Transverse colon (tissue), 4 donors: ENCODE measurements around the gene LRRC4C. TPM values are rescaled to one million over a fixed set of nuclear protein-coding genes. Genes with fewer than 3 reads are reported as not detected.

Experiments used
- DNase-seq: peaks from one replicate; pipeline ENCODE4 v3.0.0-alpha.2; 2019
- H3K27ac ChIP-seq, 4 donors: fragments of 200-600 bp; sonication (generic); 2 replicates each; pipeline ENCODE4 v1.5.1; 2016 to 2018; ENCODE audit warnings: inconsistent platforms in 4 of 4
- H3K27me3 ChIP-seq: fragments of 200-600 bp; sonication (generic); 2 replicates; pipeline ENCODE4 v1.5.1; 2017; ENCODE audit warnings: inconsistent platforms
- H3K36me3 ChIP-seq, 4 donors: fragments of 200-600 bp; sonication (generic); 2 replicates each; pipeline ENCODE4 v1.5.1; 2017 to 2019; ENCODE audit warnings: inconsistent platforms in 4 of 4
- H3K4me1 ChIP-seq, 4 donors: fragments of 200-600 bp; sonication (generic); 2 replicates each; pipeline ENCODE4 v1.5.1; 2017 to 2020; ENCODE audit warnings: inconsistent platforms in 4 of 4
- H3K4me3 ChIP-seq, 4 donors: fragments of 200-600 bp; sonication (generic); 1 replicate in 1 of 4; 2 replicates in 3 of 4; pipeline versions ENCODE4 v1.5.1 to v1.6.1; 2017 to 2019; ENCODE audit warnings: inconsistent platforms in 4 of 4
- H3K9me3 ChIP-seq, 2 donors: fragments of 200-600 bp; sonication (generic); 2 replicates each; pipeline ENCODE4 v1.5.1; 2017 to 2019; ENCODE audit warnings: inconsistent platforms in 2 of 2
- EP300 ChIP-seq: sonication (generic); formaldehyde crosslinking; IDR thresholded peaks from one replicate; pipeline ENCODE4 v1.6.1; 2017; ENCODE audit warnings: antibody characterized with exemption, low read depth
- POLR2A ChIP-seq: fragments of 450-650 bp; IDR thresholded peaks from one replicate; pipeline ENCODE4 v1.6.1; 2016; ENCODE audit warnings: antibody characterized with exemption, mild to moderate bottlenecking, moderate library complexity
- POLR2AphosphoS5 ChIP-seq, 3 donors: sonication (generic); formaldehyde crosslinking; IDR thresholded peaks; one replicate each; pipeline ENCODE4 v1.6.1; 2016; ENCODE audit warnings: antibody characterized with exemption in 3 of 3
- WGBS, 2 donors: methylation state at CpG; one replicate each; pipeline ENCODE4 v1.1.5; 2018; ENCODE audit warnings: low coverage in 1 of 2; 5-methylcytosine and 5-hydroxymethylcytosine counted together
- in situ Hi-C, 4 donors: fragments of 200-750 bp; cut with MboI; loops; one replicate each; pipeline versions ENCODE4 v1.15.0 to v1.15.1; 2017; ENCODE audit warnings: low sequenced_read_pairs in 3 of 4, low pct_ligation_motif_present in 1 of 4, low pct_unique_long_range_greater_than_20kb in 1 of 4
- intact Hi-C: fragments of 100-400 bp; cut with DNase I; formaldehyde crosslinking; loops from one replicate; pipeline ENCODE4 v1.15.1; 2023; ENCODE audit warnings: low total_unique reads
- total RNA-seq, 4 donors: library from RNA; depleted of rRNA; stranded (reverse); fragments of >200 nt; gene quantifications; one replicate each; pipeline ENCODE4 v1.1.0, GENCODE V29; 2016
- TF ChIP-seq, protein P1 (sequence below), 5 experiments: fragments of 200-600 bp in 3 of 5; fragments of 450-650 bp in 2 of 5; sonication (generic) in 3 of 5; IDR thresholded peaks; 1 replicate in 2 of 5; 2 replicates in 3 of 5; pipeline ENCODE4 v1.5.1; 2016 to 2017; ENCODE audit warnings: antibody characterized with exemption in 5 of 5, inconsistent platforms in 3 of 5, mild to moderate bottlenecking in 2 of 5, moderate library complexity in 1 of 5

The LRRC4C gene
- total RNA-seq, 4 donors from 2014 or later: 0.55 to 1.9 (median 0.64) TPM; not detected in 1

DNA sequence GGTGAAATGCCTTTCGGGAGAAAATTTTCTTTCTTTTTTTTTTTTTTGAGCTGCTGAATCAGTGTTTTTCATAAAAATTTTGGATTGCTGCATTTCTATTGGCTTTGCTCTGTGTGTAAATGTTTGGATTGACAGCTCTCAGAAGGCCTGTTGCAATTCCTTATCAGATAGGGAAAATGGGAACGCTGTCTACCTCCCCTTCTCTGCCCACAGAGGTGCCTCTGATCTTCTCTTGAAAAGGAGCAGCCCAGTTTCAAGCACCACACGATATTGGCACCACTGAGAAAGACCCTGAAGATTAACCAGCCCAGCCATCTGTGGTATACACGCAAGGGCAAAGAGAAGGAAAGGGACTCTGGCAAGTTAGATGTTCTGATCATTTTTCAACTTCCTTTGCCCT, 1272.2 kb downstream of the LRRC4C start:
- Histone ChIP-seq H3K4me3 (no peak overlapping the region), H3K36me3 (no peaks in the 10 kb centered on the region), H3K27ac (no peak overlapping the region), H3K27me3 (no peaks in the 10 kb centered on the region), H3K4me1 (no peaks in the 10 kb centered on the region), H3K9me3 (no peaks in the 10 kb centered on the region)
- DNase-seq: no peak
- TF ChIP-seq POLR2AphosphoS5 (IDR thresholded peaks at IDR 0.05) (no peak), EP300 (no peak), POLR2A (no peak)
- TF ChIP-seq, protein P1, sequence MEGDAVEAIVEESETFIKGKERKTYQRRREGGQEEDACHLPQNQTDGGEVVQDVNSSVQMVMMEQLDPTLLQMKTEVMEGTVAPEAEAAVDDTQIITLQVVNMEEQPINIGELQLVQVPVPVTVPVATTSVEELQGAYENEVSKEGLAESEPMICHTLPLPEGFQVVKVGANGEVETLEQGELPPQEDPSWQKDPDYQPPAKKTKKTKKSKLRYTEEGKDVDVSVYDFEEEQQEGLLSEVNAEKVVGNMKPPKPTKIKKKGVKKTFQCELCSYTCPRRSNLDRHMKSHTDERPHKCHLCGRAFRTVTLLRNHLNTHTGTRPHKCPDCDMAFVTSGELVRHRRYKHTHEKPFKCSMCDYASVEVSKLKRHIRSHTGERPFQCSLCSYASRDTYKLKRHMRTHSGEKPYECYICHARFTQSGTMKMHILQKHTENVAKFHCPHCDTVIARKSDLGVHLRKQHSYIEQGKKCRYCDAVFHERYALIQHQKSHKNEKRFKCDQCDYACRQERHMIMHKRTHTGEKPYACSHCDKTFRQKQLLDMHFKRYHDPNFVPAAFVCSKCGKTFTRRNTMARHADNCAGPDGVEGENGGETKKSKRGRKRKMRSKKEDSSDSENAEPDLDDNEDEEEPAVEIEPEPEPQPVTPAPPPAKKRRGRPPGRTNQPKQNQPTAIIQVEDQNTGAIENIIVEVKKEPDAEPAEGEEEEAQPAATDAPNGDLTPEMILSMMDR (IDR thresholded peaks at IDR 0.05): no peak
- 62 to 67% methylated on average over 1 to 4 of the region's 4 CpGs for WGBS, 2 donors
- intact Hi-C loops (no loop called here), in situ Hi-C loops (no loop called here)

DNA sequence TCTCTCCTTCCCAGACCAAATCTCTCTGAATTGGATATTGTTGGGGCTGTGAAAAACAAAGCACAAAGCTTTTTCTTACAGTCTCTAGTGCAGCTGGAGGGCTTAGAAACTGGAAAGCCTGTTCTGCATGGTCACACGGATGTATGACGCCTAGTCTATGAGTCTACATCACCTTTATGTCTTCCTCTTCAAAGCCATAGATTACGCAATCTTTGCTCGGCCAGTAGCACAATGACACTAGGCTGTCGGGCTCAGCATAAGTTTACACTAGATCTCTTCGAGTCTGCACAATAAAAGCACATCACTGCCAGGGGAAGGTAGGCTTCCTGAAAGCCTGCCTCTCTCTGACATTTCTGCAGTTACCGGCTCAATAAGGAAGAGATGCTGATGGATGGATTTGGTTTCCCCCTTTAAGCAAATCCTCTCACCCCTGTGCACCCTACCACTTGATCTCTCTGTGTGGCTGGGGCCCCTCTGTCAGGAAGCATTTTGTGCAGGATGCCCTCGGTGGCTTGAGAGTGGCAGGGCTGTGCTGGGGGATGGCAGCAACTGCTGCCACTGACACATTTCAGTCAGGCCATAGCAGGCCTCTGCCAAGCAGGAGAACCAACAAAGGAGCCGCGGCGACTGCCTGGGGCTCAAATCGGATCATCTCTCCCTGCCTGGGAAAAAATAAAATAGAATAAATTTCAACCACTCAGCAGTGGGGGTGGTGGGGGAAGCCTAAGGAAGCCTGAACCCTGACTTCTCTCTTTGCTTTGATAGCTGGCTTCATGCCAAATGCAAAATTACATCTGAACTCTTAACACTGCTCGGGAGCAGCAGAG, 1272.8 kb downstream of the LRRC4C start:
- Histone ChIP-seq H3K36me3 (no peaks in the 10 kb centered on the region), H3K27ac (no peak overlapping the region), H3K27me3 (no peaks in the 10 kb centered on the region), H3K9me3 (no peaks in the 10 kb centered on the region), H3K4me1 (no peaks in the 10 kb centered on the region), H3K4me3 (no peak overlapping the region)
- in situ Hi-C loops: no loop called here
- no peak for DNase-seq
- intact Hi-C loops: no loop called here
- WGBS, 2 donors: 35 to 62% methylated on average over 4 to 13 of the region's 13 CpGs
- TF ChIP-seq POLR2A (no peak), POLR2AphosphoS5 (IDR thresholded peaks at IDR 0.05) (no peak), EP300 (no peak)
- TF ChIP-seq, protein P1 (IDR thresholded peaks at IDR 0.05): no peak

DNA sequence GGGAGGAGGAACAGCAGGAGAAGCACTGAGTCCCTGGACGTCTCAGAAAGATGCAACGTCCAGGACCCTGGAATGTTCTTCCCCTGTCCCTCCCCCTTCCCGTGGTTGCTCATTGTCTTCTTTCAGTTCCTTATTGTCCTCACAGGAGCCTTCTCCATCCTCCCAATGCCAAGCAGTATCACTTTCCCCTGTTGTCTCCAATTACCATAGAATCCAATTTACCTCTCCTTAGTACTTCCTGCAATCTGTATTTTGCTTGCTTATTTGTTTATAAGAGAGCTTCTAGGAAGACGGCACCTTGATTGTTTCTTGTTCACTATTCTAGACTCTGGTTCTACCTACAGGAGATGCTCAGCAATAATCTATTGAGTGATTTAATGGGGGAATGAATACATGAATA, 1273.7 kb downstream of the LRRC4C start:
- no peak overlapping the region for H3K27ac ChIP-seq
- no peak overlapping the region for H3K4me3 ChIP-seq
- intact Hi-C loops (no loop called here), in situ Hi-C loops (no loop called here)
- no peaks in the 10 kb centered on the region for H3K4me1 ChIP-seq
- WGBS, 2 donors: 56 to 61% methylated on average over 1 to 4 of the region's 4 CpGs
- no peaks in the 10 kb centered on the region for H3K36me3 ChIP-seq
- no peak for DNase-seq
- no peaks in the 10 kb centered on the region for H3K27me3 ChIP-seq
- H3K9me3 ChIP-seq: no peaks in the 10 kb centered on the region
- TF ChIP-seq EP300: no peak

DNA sequence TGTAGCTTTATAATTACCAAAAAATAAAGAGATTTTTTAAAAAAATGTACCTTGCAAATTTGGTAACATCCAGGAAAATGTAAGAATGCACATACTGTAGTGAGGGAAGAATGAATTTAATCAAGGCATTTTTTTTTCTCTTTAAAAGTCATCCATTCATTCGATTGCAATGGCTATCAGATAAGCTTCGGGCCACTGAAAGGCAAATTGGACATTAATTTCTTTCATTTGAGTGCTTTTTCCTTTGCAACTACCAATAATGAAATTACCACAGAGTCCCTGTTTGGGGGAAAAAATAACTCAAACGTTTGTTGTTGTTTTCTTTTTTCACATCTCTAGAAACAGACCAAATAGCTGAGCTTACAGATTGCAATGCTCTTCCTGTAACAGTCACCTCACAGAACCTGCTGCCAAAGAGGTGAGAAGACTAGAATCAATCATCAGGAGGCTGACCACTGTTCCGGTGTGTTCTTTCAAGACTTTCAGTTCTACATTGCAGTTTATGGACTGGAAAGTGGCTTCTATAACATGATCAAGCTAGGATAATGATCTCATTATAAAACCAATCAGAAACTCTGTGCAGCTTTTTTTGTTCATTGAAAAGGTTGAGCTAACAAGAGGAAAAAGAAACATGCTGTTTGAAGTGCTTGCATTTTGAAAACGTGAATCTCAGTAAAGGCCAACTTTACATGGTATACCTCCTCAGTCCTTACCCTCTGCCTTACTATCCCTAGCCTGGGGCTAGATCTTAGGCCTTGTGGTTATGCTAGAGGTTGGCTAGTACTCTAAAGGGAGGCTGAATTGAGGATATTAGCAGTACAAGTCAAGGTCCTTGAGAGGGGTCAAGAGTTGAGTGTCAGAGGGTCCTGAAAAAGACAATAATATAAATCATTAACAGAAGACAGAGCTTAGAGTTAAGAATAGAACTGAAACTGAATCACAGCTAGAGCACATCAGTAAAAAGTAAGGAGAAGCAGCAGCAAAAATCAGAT, 1276.1 kb downstream of the LRRC4C start:
- Histone ChIP-seq H3K36me3 (no peaks in the 10 kb centered on the region), H3K4me3 (no peak overlapping the region), H3K27me3 (no peaks in the 10 kb centered on the region), H3K4me1 (no peaks in the 10 kb centered on the region), H3K27ac (no peak overlapping the region), H3K9me3 (no peaks in the 10 kb centered on the region)
- 54 to 58% methylated on average over 4 to 5 of the region's 5 CpGs for WGBS, 2 donors
- intact Hi-C loops (no loop called here), in situ Hi-C loops (no loop called here)
- DNase-seq: no peak
- TF ChIP-seq POLR2AphosphoS5 (IDR thresholded peaks at IDR 0.05) (no peak), EP300 (no peak), POLR2A (no peak)
- TF ChIP-seq, protein P1 (IDR thresholded peaks at IDR 0.05): no peak
